GM21390 (cell line): ENCODE results near the gene PADI6.

Source experiments
- ATAC-seq: cut with Tn5 transposase; IDR thresholded peaks from one replicate; pipeline ENCODE4 v1.9.1; 2021; ENCODE audit not compliant: unreplicated experiment

PADI6 gene

DNA sequence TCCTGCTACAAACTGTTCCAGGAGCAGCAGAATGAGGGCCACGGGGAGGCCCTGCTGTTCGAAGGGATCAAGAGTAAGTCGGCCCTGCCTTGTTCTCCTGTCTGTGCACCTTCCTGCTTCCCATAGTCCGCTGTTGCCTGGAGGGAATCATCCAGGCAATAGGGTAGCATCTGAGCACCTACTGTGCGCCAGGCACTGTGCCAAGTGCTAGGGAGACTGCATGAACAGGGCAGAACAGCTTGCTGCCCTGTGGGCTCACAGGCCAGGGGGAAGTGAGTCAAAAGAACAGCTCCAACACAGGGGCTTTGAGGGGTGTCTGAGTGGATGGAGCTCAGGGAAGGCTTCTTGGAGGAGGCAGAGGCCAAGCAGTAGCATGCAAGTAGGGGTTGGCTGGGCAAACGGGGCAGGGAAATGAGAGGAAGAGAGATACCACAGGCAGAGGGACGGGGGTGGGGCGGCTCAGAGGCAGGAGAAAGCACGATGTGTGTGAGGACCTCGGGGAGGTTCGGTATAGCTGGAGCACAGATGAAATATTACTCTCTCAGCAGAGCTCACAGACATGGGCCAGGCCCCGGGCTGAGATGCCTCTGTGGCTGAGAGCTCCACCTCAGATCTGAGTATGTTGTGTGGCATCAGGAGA lies 15.5 kb upstream of the PADI6 start:
- no peak for ATAC-seq

- no peak for ATAC-seq
Observed at GRCh38 chr1:17358557-17358956, 13.4 kb upstream of the PADI6 start.

DNA sequence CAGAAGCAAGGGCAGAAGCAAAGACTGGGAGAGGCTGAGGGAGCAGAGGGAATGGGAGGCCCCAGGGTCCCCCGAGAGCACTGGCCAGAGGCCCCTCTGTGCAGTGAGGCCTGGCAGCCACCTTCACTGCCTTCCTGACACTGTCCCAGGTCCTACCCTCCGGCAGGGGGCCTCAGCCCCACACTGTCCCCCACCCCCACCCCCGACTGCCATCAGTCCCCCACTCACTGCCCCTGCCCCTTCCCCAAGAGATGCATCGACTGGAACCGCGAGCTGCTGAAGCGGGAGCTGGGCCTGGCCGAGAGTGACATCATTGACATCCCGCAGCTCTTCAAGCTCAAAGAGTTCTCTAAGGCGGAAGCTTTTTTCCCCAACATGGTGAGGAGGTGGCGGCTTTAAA lies 13.0 kb upstream of the PADI6 start:
- ATAC-seq, result no peak

DNA sequence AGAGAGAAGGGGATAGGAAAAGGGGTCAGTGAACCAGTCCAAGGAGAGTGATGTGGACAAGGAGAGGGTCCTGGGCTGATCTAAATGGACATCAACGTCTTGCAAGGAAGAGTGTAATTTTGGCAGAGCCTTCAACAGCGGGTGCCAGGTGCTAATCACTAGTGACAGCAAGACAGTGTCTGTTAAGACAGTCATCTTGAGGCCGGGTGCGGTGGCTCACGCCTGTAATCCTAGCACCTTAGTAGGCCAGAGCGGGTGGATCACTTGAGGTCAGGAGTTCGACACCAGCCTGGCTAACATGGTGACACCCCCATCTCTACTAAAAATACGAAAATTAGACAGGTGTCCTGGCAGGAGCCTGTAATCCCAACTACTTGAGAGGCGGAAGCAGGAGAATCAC lies 12.2 kb upstream of the PADI6 start:
- ATAC-seq, result no peak

DNA sequence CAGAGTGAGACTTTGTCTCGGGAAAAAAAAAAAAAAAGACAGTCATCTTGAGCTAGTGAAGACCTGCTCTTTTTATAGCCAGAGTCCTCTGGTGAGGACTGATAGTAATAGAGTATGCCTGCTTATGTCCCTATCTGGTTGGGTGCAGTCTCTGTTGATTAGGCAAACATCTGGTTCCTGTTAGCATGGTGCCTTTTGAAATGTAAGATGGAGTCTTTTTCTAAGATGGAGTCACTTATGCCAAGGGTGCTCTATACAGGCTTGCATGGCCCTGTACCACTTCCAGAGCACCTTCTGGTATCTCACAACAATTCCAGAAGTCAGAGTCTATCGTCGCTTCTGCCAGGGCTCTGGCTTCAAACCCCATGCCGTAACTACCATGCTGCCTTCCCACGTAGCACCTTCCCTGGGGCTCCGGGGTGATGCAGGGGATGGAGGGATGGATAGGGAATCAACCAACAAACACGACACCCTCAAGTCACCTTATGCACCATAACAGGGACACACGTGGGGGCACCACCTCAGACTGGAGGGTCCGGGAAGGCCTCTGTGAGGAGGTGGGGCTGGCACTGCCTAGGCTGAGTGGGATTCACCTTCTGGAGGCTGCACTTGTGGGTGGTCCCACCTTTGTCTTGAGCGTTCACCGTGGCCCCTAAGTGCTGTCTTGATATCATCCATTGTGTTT lies 11.6 kb upstream of the PADI6 start:
- no peak for ATAC-seq

DNA sequence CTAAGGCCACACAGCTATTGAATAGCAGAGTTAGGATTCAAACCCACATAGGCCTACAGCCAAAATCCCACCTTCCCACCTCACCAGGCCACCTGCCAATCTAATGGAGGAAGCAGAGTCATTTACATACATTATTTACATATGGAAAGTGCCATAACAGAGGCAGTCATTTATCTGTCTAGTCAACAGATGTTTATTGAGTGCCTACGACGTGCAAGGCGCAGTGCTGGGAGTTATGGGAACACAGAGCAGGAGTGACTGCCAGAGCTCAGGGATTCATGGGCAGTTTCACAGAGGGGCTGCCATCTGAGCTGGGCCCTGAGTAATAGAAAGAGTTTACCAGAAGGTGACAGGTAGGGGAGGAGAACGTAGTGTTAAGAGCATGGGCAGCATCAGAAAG lies 10.3 kb upstream of the PADI6 start:
- no peak for ATAC-seq

DNA sequence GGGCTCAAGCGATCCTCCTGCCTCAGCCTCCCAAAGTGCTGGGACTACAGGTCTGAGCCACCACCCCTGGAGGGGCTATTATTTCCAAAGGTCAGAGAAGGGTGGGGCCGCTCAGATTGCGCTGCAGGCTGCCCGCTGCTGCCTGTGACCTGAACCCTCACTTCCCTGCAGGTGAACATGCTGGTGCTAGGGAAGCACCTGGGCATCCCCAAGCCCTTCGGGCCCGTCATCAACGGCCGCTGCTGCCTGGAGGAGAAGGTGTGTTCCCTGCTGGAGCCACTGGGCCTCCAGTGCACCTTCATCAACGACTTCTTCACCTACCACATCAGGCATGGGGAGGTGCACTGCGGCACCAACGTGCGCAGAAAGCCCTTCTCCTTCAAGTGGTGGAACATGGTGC lies 8.6 kb upstream of the PADI6 start:
- ATAC-seq, result no peak

GRCh38 chr1:17363771-17364170 lies 8.2 kb upstream of the PADI6 start:
- no peak for ATAC-seq

DNA sequence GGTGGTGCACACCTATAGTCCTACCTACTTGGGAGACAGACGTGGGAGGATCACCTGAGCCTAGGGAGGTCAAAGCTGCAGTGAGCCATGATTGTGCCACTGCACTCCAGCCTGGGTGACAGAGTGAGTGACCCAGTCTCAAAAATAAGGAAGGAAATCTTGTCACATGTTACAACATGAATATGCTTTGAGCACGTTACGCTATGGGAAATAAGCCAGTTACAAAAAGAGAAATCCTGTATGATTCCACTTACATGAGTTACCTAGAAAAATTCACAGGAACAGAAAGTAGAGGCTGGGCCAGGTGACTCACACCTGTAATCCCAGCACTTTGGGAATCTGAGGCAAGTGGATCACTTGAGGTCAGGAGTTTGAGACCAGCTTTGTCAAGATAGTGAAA lies 6.7 kb upstream of the PADI6 start:
- ATAC-seq, result no peak

GRCh38 chr1:17369466-17369865 lies 2.5 kb upstream of the PADI6 start:
- no peak for ATAC-seq

DNA sequence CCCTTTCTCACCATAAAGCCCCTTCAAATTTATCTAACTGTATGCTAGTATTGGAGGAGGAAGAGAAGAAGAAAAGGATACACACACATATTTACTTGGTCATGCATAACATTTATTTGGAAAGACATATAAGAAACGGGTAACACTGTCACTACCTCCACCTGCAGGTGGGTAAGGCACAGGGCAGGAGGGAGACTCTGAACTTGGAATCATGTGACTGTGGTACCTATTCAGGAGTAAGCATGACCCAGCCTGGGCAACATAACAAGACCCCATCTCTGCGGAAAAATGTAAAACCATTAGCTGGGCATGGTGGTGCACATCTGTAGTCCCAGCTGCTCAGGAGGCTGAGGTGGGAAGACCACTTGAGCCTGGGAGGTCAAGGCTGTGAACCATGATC lies 1.4 kb upstream of the PADI6 start:
- no peak for ATAC-seq

DNA sequence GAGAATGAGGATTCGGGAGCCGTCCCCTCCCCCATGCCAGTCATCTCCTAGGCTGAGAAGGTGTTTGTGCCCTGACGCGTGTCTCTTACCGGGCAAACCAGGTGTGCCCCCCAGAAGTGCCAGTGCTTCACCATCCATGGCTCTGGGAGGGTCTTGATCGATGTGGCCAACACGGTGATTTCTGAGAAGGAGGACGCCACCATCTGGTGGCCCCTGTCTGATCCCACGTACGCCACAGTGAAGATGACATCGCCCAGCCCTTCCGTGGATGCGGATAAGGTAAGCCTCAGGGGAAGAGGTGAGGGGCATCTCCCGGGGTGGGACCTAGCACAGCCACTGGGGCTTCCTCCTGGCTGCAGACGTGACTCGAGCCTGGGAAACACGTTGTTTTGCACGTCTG lies 959 bp downstream of the PADI6 start:
- no peak for ATAC-seq

- ATAC-seq, result no peak
Observed at GRCh38 chr1:17375651-17376050, 3.7 kb downstream of the PADI6 start.

- no peak for ATAC-seq
Observed at GRCh38 chr1:17377325-17377953, 5.4 kb downstream of the PADI6 start.

DNA sequence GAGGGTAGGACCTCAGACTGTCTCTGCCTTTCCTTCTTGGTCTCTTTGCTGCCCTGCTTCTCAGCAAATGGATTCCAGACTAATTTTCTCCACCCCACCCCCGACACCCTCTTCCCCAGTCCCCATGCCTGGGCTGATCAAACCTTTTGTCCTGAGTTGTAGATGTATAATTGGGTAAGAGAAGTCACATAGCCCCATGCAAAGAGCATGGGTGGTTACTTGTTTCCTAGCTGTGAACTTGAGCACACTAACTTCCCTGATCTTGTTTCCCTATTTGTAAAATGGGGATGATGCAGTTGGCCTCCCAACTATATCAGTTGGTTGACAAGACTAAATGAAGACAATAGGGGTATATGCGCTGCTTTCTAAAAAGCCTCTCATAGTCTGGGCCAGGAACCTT lies 9.2 kb downstream of the PADI6 start:
- no peak for ATAC-seq

DNA sequence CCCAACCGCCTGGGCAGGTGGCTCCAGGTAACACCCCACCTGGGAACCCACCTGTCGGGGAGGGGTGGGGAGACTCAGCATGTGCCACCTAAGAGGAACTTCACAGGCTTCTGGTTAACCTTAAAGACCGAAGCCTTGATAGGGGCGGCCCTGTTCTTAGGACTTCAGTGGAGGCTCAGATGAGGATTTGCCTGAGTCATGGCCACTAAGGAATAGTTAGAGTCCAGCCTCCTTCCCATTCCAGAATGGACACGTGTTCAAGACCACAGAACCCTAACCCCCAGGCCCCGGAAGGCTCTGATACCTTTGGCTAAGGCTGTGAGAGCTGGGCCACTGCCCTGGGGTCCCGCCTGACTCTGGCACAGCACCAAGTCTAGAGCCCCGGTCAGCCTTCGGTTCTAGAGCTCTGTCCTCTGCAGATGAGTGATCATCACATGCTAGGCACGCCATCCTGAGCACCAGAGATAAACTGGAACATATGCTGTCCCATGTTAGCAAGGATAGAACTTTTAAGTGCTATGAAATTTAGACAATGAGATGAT lies 20.3 kb downstream of the PADI6 start:
- no peak for ATAC-seq

GRCh38 chr1:17393230-17393629 lies 21.2 kb downstream of the PADI6 start:
- no peak for ATAC-seq

GRCh38 chr1:17397910-17398695 lies 26.1 kb downstream of the PADI6 start:
- no peak for ATAC-seq

DNA sequence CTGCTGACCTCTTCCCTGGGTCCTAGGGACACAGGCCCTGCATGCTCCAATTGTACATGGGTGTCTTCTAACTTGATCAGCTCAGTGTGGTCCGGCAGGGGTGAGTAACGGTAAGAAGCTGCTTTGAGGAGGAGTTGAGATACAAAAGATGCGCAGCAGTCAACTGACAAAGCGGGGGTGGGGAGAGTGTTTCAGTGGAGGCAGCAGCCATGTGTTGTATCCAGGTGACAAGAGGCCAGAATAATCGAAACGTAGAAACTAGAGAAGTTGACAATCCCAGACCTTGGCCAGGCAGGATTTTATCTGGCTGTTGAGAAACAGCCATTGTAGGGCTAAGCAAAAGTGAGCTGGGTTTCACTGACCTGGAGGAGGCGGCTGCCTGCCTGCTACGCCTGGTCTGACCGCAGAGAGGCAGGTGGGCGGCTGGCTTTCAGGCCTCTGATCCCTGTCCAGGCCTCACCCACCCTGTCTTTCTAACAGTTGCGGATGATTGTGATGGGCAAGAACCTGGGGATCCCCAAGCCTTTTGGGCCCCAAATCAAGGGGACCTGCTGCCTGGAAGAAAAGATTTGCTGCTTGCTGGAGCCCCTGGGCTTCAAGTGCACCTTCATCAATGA lies 28.8 kb downstream of the PADI6 start:
- no peak for ATAC-seq

- no peak for ATAC-seq
Observed at GRCh38 chr1:17401841-17402240, 29.8 kb downstream of the PADI6 start.

GRCh38 chr1:17403081-17403480 lies 31.1 kb downstream of the PADI6 start:
- ATAC-seq, result no peak
